Measurements from ENCODE around the gene PIP4P1. TPM values are rescaled to one million over a fixed set of nuclear protein-coding genes. Genes with fewer than 3 reads are reported as not detected.

Gene PIP4P1
- total and polyA plus RNA-seq, 2 experiments from 2014 or later: 20.9 to 26.4 TPM

DNA sequence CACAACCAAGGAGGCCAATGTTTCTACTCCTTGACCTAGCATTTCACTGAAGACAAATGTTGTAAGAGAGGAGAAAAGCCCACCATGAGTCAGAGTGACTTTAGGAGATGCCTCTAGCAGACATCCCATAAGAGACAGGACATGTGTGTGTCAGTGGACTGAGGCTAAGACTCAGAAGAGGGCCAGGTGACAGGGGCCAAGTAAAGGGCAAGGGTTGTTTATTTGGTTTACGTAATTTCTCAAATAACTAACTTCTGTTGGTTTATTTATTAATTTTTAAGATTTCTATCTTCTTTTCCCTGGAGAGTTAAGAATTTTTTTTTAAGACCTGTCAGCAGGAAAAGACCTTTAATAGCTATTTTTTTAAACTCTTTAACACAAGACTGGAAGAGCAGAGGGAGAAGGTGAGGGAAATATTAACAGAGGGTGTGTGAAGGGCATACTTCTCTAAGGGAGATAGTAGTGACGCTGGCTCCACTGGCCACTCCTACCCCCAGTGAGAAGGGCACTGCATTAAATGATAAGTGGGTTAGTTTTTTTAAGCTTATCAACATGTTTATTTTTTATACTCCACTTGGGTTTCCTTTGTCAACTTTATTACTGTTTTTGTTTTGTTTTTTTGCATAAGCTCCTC, 11.4 kb upstream of the PIP4P1 start:
- no peaks in the 10 kb centered on the region for H3K9me2 ChIP-seq (ENCODE audit: insufficient read depth)
- DNase-seq (ENCODE audit: low spot score) (no peak), ATAC-seq (no peak)
- no peaks in the 10 kb centered on the region for H3K27me3 ChIP-seq (ENCODE audit: insufficient read depth)
- peaks cover 3% of the 10 kb centered on the region for H4K20me1 ChIP-seq (replicated peaks; ENCODE audit: insufficient read depth)
- Mint-ChIP-seq H3K27ac (0 out of 2 replicates have a peak overlapping the region, but pooled peaks have one; percentile 11), H3K4me3 (no peak overlapping the region), H3K27me3 (ENCODE audit: insufficient read depth, low read depth, poor library complexity) (peaks cover 14% of the 10 kb centered on the region), H3K4me1 (peaks cover 20% of the 10 kb centered on the region; the same call in 2 of the 3 replicates), H3K9me3 (no peaks in the 10 kb centered on the region), H3K36me3 (ENCODE audit: low read depth) (peaks cover 65% of the 10 kb centered on the region)
- no peak overlapping the region for H2AFZ ChIP-seq
- H3K79me2 ChIP-seq (replicated peaks; ENCODE audit: insufficient read depth): peaks cover 40% of the 10 kb centered on the region
- H3K4me3 ChIP-seq: no peak overlapping the region
- peak overlapping the region; percentile 28; the same call in 1 of the 2 replicates for H3K27ac ChIP-seq (ENCODE audit: low read depth)
- TF ChIP-seq, protein P1, sequence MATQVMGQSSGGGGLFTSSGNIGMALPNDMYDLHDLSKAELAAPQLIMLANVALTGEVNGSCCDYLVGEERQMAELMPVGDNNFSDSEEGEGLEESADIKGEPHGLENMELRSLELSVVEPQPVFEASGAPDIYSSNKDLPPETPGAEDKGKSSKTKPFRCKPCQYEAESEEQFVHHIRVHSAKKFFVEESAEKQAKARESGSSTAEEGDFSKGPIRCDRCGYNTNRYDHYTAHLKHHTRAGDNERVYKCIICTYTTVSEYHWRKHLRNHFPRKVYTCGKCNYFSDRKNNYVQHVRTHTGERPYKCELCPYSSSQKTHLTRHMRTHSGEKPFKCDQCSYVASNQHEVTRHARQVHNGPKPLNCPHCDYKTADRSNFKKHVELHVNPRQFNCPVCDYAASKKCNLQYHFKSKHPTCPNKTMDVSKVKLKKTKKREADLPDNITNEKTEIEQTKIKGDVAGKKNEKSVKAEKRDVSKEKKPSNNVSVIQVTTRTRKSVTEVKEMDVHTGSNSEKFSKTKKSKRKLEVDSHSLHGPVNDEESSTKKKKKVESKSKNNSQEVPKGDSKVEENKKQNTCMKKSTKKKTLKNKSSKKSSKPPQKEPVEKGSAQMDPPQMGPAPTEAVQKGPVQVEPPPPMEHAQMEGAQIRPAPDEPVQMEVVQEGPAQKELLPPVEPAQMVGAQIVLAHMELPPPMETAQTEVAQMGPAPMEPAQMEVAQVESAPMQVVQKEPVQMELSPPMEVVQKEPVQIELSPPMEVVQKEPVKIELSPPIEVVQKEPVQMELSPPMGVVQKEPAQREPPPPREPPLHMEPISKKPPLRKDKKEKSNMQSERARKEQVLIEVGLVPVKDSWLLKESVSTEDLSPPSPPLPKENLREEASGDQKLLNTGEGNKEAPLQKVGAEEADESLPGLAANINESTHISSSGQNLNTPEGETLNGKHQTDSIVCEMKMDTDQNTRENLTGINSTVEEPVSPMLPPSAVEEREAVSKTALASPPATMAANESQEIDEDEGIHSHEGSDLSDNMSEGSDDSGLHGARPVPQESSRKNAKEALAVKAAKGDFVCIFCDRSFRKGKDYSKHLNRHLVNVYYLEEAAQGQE (IDR thresholded peaks at IDR 0.05; ENCODE audit: unreplicated experiment): no peak
- TF ChIP-seq, protein P2, sequence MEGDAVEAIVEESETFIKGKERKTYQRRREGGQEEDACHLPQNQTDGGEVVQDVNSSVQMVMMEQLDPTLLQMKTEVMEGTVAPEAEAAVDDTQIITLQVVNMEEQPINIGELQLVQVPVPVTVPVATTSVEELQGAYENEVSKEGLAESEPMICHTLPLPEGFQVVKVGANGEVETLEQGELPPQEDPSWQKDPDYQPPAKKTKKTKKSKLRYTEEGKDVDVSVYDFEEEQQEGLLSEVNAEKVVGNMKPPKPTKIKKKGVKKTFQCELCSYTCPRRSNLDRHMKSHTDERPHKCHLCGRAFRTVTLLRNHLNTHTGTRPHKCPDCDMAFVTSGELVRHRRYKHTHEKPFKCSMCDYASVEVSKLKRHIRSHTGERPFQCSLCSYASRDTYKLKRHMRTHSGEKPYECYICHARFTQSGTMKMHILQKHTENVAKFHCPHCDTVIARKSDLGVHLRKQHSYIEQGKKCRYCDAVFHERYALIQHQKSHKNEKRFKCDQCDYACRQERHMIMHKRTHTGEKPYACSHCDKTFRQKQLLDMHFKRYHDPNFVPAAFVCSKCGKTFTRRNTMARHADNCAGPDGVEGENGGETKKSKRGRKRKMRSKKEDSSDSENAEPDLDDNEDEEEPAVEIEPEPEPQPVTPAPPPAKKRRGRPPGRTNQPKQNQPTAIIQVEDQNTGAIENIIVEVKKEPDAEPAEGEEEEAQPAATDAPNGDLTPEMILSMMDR (conservative IDR thresholded peaks at IDR 0.05; ENCODE audit: low read depth in 2 of 2): no peak
- no peak for TF ChIP-seq EZH2 (IDR thresholded peaks at IDR 0.05; ENCODE audit: low read depth, unreplicated experiment)
- no peak for TF ChIP-seq POLR2AphosphoS5 (IDR thresholded peaks at IDR 0.05; ENCODE audit: low read depth)
- TF ChIP-seq JUNB (IDR thresholded peaks at IDR 0.05; ENCODE audit: unreplicated experiment): no peak
- TF ChIP-seq, protein P3, sequence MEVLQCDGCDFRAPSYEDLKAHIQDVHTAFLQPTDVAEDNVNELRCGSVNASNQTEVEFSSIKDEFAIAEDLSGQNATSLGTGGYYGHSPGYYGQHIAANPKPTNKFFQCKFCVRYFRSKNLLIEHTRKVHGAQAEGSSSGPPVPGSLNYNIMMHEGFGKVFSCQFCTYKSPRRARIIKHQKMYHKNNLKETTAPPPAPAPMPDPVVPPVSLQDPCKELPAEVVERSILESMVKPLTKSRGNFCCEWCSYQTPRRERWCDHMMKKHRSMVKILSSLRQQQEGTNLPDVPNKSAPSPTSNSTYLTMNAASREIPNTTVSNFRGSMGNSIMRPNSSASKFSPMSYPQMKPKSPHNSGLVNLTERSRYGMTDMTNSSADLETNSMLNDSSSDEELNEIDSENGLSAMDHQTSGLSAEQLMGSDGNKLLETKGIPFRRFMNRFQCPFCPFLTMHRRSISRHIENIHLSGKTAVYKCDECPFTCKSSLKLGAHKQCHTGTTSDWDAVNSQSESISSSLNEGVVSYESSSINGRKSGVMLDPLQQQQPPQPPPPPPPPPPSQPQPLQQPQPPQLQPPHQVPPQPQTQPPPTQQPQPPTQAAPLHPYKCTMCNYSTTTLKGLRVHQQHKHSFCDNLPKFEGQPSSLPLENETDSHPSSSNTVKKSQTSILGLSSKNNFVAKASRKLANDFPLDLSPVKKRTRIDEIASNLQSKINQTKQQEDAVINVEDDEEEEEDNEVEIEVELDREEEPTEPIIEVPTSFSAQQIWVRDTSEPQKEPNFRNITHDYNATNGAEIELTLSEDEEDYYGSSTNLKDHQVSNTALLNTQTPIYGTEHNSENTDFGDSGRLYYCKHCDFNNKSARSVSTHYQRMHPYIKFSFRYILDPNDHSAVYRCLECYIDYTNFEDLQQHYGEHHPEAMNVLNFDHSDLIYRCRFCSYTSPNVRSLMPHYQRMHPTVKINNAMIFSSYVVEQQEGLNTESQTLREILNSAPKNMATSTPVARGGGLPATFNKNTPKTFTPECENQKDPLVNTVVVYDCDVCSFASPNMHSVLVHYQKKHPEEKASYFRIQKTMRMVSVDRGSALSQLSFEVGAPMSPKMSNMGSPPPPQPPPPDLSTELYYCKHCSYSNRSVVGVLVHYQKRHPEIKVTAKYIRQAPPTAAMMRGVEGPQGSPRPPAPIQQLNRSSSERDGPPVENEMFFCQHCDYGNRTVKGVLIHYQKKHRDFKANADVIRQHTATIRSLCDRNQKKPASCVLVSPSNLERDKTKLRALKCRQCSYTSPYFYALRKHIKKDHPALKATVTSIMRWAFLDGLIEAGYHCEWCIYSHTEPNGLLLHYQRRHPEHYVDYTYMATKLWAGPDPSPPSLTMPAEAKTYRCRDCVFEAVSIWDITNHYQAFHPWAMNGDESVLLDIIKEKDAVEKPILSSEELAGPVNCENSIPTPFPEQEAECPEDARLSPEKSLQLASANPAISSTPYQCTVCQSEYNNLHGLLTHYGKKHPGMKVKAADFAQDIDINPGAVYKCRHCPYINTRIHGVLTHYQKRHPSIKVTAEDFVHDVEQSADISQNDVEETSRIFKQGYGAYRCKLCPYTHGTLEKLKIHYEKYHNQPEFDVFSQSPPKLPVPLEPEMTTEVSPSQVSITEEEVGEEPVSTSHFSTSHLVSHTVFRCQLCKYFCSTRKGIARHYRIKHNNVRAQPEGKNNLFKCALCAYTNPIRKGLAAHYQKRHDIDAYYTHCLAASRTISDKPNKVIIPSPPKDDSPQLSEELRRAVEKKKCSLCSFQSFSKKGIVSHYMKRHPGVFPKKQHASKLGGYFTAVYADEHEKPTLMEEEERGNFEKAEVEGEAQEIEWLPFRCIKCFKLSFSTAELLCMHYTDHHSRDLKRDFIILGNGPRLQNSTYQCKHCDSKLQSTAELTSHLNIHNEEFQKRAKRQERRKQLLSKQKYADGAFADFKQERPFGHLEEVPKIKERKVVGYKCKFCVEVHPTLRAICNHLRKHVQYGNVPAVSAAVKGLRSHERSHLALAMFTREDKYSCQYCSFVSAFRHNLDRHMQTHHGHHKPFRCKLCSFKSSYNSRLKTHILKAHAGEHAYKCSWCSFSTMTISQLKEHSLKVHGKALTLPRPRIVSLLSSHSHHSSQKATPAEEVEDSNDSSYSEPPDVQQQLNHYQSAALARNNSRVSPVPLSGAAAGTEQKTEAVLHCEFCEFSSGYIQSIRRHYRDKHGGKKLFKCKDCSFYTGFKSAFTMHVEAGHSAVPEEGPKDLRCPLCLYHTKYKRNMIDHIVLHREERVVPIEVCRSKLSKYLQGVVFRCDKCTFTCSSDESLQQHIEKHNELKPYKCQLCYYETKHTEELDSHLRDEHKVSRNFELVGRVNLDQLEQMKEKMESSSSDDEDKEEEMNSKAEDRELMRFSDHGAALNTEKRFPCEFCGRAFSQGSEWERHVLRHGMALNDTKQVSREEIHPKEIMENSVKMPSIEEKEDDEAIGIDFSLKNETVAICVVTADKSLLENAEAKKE (CRISPR knock-in tag; IDR thresholded peaks at IDR 0.05): no peak
- TF ChIP-seq ZNF114 (CRISPR knock-in tag; IDR thresholded peaks at IDR 0.05): no peak
- TF ChIP-seq NANOG (IDR thresholded peaks at IDR 0.05; ENCODE audit: borderline replicate concordance): no peak
- no peak for TF ChIP-seq ZNF331 (CRISPR knock-in tag; IDR thresholded peaks at IDR 0.05; ENCODE audit: low read depth)
- no peak overlapping the region for H3K4me2 ChIP-seq
- peaks cover 45% of the 10 kb centered on the region for H3K36me3 ChIP-seq (ENCODE audit: insufficient read depth)
- H3F3A ChIP-seq (replicated peaks; ENCODE audit: low read depth): peaks cover 18% of the 10 kb centered on the region; the same call in 1 of the 2 replicates
- peaks cover 19% of the 10 kb centered on the region for H3K4me1 ChIP-seq (ENCODE audit: insufficient read depth)

Measured in GM23338 (cell line).